IMR-90 (cell line): ENCODE results near the gene ZNHIT2. TPM values are rescaled to one million over a fixed set of nuclear protein-coding genes. Genes with fewer than 3 reads are reported as not detected.
A peak's percentile ranks its signal among the peaks of the same experiment; 100 is the strongest.

Experiments
- ATAC-seq: fragments of 200-7000 bp; cut with Tn5 transposase; 2 replicates; pipeline ENCODE4 v1.9.1; 2020; ENCODE audit warnings: low read depth, mild to moderate bottlenecking, moderate library complexity
- BruUV-seq: library from RNA; stranded (reverse); fragments of 400-500 nt; replicated peaks from 2 replicates; lab custom pipeline; 2021; lab: Mats Ljungman, UMichigan
- CTCF ChIA-PET: fragments of 300-600 bp; formaldehyde crosslinking; extraction: SDS; loops from one replicate; lab custom pipeline; 2021; ENCODE audit warnings: antibody characterized with exemption; lab: Yijun Ruan, JAX
- POLR2A ChIA-PET: fragments of 300-600 bp; sonication (Branson Sonifier 250); formaldehyde crosslinking; loops from one replicate; lab custom pipeline; 2022; ENCODE audit warnings: antibody characterized with exemption; ENCODE audit not compliant: unreplicated experiment; lab: Charles Lee
- DNase-seq: peaks from one replicate; pipeline ENCODE4 v3.0.0; 2013
- H2AFZ ChIP-seq: replicated peaks from 2 replicates; pipeline ENCODE3; 2013; ENCODE audit warnings: low read length, mild to moderate bottlenecking; ENCODE audit not compliant: poor library complexity
- H2AK5ac ChIP-seq: 2 replicates; pipeline ENCODE4 v1.6.1; 2013; ENCODE audit warnings: low read depth, low read length, inconsistent platforms
- H2AK9ac ChIP-seq: replicated peaks from 2 replicates; pipeline ENCODE3; 2013; ENCODE audit warnings: mild to moderate bottlenecking, low read depth, low read length, moderate library complexity; ENCODE audit not compliant: poor library complexity
- H2BK120ac ChIP-seq: 2 replicates; pipeline ENCODE4 v1.6.1; 2013; ENCODE audit warnings: low read depth, low read length, inconsistent platforms
- H2BK15ac ChIP-seq: 3 replicates; pipeline ENCODE4 v1.6.1; 2013; ENCODE audit warnings: low read depth, low read length, inconsistent platforms
- H2BK20ac ChIP-seq: 2 replicates; pipeline ENCODE4 v1.6.1; 2013; ENCODE audit warnings: low read depth, mild to moderate bottlenecking, inconsistent platforms, low read length, moderate library complexity
- H2BK5ac ChIP-seq: 2 replicates; pipeline ENCODE4 v1.6.1; 2013; ENCODE audit warnings: mild to moderate bottlenecking, low read depth, low read length, inconsistent platforms; ENCODE audit not compliant: poor library complexity, severe bottlenecking
- H3K14ac ChIP-seq: replicated peaks from 2 replicates; pipeline ENCODE4 v1.6.1; 2013; ENCODE audit warnings: low read depth, low read length, inconsistent platforms
- H3K18ac ChIP-seq: 2 replicates; pipeline ENCODE4 v1.6.1; 2013; ENCODE audit warnings: low read depth, low read length, control low read depth
- H3K23ac ChIP-seq: 2 replicates; pipeline ENCODE4 v1.6.1; 2013; ENCODE audit warnings: low read depth, low read length, inconsistent platforms
- H3K27ac ChIP-seq: 2 replicates; pipeline ENCODE4 v1.5.1; 2013; ENCODE audit warnings: mild to moderate bottlenecking, control low read depth, low read length; ENCODE audit not compliant: insufficient read depth
- H3K27me3 ChIP-seq: 2 replicates; pipeline ENCODE4 v1.6.1; 2013; ENCODE audit warnings: low read length; ENCODE audit not compliant: control insufficient read depth, insufficient read depth
- H3K36me3 ChIP-seq: 2 replicates; pipeline ENCODE4 v1.6.1; 2013; ENCODE audit warnings: low read length, mixed read lengths; ENCODE audit not compliant: control insufficient read depth, insufficient read depth
- H3K4ac ChIP-seq: 2 replicates; pipeline ENCODE4 v1.6.1; 2013; ENCODE audit warnings: low read depth, low read length, inconsistent platforms
- H3K4me1 ChIP-seq: 2 replicates; pipeline ENCODE4 v1.6.1; 2013; ENCODE audit warnings: low read length, mixed read lengths; ENCODE audit not compliant: control insufficient read depth, insufficient read depth
- H3K4me2 ChIP-seq: 2 replicates; pipeline ENCODE4 v1.6.1; 2013; ENCODE audit warnings: low read depth, mild to moderate bottlenecking, control low read depth, low read length, moderate library complexity
- H3K4me3 ChIP-seq: 2 replicates; pipeline ENCODE4 v1.5.1; 2013; ENCODE audit warnings: low read depth, mild to moderate bottlenecking, control low read depth, low read length, moderate library complexity; ENCODE audit not compliant: insufficient read depth
- H3K56ac ChIP-seq: 2 replicates; pipeline ENCODE4 v1.6.1; 2013; ENCODE audit warnings: low read length, inconsistent platforms; ENCODE audit not compliant: insufficient read depth; ENCODE audit errors: extremely low read depth
- H3K79me1 ChIP-seq, 2 experiments: 2 replicates each; pipeline ENCODE4 v1.6.1; 2013; ENCODE audit warnings: low read length in 2 of 2, inconsistent platforms in 1 of 2, low read depth in 1 of 2
- H3K9ac ChIP-seq: 2 replicates; pipeline ENCODE4 v1.6.1; 2013; ENCODE audit warnings: low read depth, low read length, control low read depth
- H3K9me1 ChIP-seq: 2 replicates; pipeline ENCODE4 v1.6.1; 2013; ENCODE audit warnings: low read length, inconsistent platforms; ENCODE audit not compliant: insufficient read depth
- H3K9me3 ChIP-seq: 2 replicates; pipeline ENCODE4 v1.6.1; 2013; ENCODE audit warnings: low read length; ENCODE audit not compliant: control insufficient read depth, insufficient read depth
- H4K20me1 ChIP-seq: 2 replicates; pipeline ENCODE4 v1.6.1; 2013; ENCODE audit warnings: low read length, inconsistent platforms; ENCODE audit not compliant: insufficient read depth
- H4K5ac ChIP-seq: 2 replicates; pipeline ENCODE4 v1.6.1; 2013; ENCODE audit warnings: mild to moderate bottlenecking, low read depth, low read length, control low read depth
- H4K8ac ChIP-seq, 2 experiments: 2 replicates each; pipeline ENCODE4 v1.6.1; 2013; ENCODE audit warnings: low read depth in 2 of 2, low read length in 2 of 2, control low read depth in 1 of 2, inconsistent platforms in 1 of 2
- H4K91ac ChIP-seq: 2 replicates; pipeline ENCODE4 v1.6.1; 2013; ENCODE audit warnings: low read depth, low read length, inconsistent platforms; ENCODE audit not compliant: insufficient read depth
- CEBPB ChIP-seq: IDR thresholded peaks from 2 replicates; pipeline ENCODE4 v1.6.1; 2012; ENCODE audit warnings: low read depth, low read length, improper control_type of control experiment
- CHD1 ChIP-seq: IDR thresholded peaks from 2 replicates; pipeline ENCODE4 v1.6.1; 2012; ENCODE audit warnings: low read depth, low read length, improper control_type of control experiment
- CTCF ChIP-seq: conservative IDR thresholded peaks from 2 replicates; pipeline ENCODE4 v1.5.1; 2012; ENCODE audit warnings: mild to moderate bottlenecking, low read depth, low read length, improper control_type of control experiment
- ELK1 ChIP-seq: fragments of 150-350 bp; IDR thresholded peaks from 2 replicates; pipeline ENCODE4 v1.6.1; 2016; ENCODE audit warnings: low read depth, mild to moderate bottlenecking, low read length, moderate library complexity, borderline replicate concordance
- FOS ChIP-seq: fragments of 150-350 bp; IDR thresholded peaks from 2 replicates; pipeline ENCODE4 v1.6.1; 2016; ENCODE audit warnings: low read depth, low read length
- MAFK ChIP-seq: IDR thresholded peaks from 2 replicates; pipeline ENCODE4 v1.6.1; 2012; ENCODE audit warnings: low read depth, low read length, improper control_type of control experiment
- MAZ ChIP-seq: IDR thresholded peaks from 2 replicates; pipeline ENCODE4 v1.6.1; 2012; ENCODE audit warnings: low read depth, mild to moderate bottlenecking, low read length, improper control_type of control experiment, moderate library complexity, borderline replicate concordance
- MXI1 ChIP-seq: IDR thresholded peaks from 2 replicates; pipeline ENCODE4 v1.6.1; 2012; ENCODE audit warnings: low read depth, mild to moderate bottlenecking, low read length, moderate library complexity, borderline replicate concordance
- NFE2L2 ChIP-seq: fragments of 150-350 bp; IDR thresholded peaks from 2 replicates; pipeline ENCODE4 v1.6.1; 2016; ENCODE audit warnings: low read depth, mild to moderate bottlenecking, low read length
- POLR2A ChIP-seq: IDR thresholded peaks from 2 replicates; pipeline ENCODE4 v1.6.1; 2012; ENCODE audit warnings: mild to moderate bottlenecking, low read depth, low read length
- RAD21 ChIP-seq: IDR thresholded peaks from 2 replicates; pipeline ENCODE4 v1.6.1; 2012; ENCODE audit warnings: low read length, improper control_type of control experiment
- RCOR1 ChIP-seq: IDR thresholded peaks from 2 replicates; pipeline ENCODE4 v1.6.1; 2012; ENCODE audit warnings: mild to moderate bottlenecking, low read length, improper control_type of control experiment; ENCODE audit not compliant: insufficient replicate concordance
- SMC3 ChIP-seq: fragments of 150-350 bp; IDR thresholded peaks from 2 replicates; pipeline ENCODE4 v1.6.1; 2016; ENCODE audit warnings: low read depth, mild to moderate bottlenecking, antibody characterized with exemption, low read length, moderate library complexity
- USF2 ChIP-seq: fragments of 150-350 bp; IDR thresholded peaks from 2 replicates; pipeline ENCODE4 v1.6.1; 2017; ENCODE audit warnings: mild to moderate bottlenecking, antibody characterized with exemption, low read length, low read depth
- WGBS, 2 experiments: methylation state at CpG; one replicate each; pipeline versions ENCODE4 v1.1.5 to v1.1.7; 2013; ENCODE audit warnings: missing lambda C conversion rate in 2 of 2; ENCODE audit not compliant: insufficient read length in 1 of 2; ENCODE audit errors: extremely low coverage in 2 of 2; 5-methylcytosine and 5-hydroxymethylcytosine counted together
- dilution Hi-C: fragments of 300-500 bp; cut with HindIII; formaldehyde crosslinking; loops from one replicate; pipeline ENCODE4 v1.14.3; 2018; ENCODE audit warnings: low sequenced_read_pairs; ENCODE audit not compliant: unreplicated experiment
- in situ Hi-C: fragments of 300-500 bp; cut with MboI; formaldehyde crosslinking; loops from 3 replicates; pipeline ENCODE4 v1.14.3; 2019; ENCODE audit warnings: low sequenced_read_pairs, inconsistent platforms, mixed read lengths
- intact Hi-C: fragments of 100-400 bp; cut with micrococcal nuclease; formaldehyde crosslinking; loops from 2 replicates; pipeline ENCODE4 v1.10.0; 2022
- polyA plus RNA-seq, 3 experiments: library from polyadenylated mRNA; depleted of rRNA; stranded (reverse); fragments of >200 nt; gene quantifications; 2 replicates each; pipeline ENCODE4 v1.2.3, GENCODE V29; 2012; ENCODE audit warnings: low replicate concordance in 1 of 3
- total RNA-seq: library from RNA; depleted of rRNA; stranded (reverse); fragments of >200 nt; gene quantifications from 2 replicates; pipeline ENCODE4 v1.2.3, GENCODE V29; 2012

ZNHIT2 gene
- total and polyA plus RNA-seq, 2 of the 4 experiments (the other 2 are of a cell fraction), result 3.9 to 5.9 TPM

- peak overlapping the region; percentile 83 for H2AFZ ChIP-seq
- ATAC-seq, result peak; percentile 7; the same call in 1 of the 2 replicates
- H3K36me3 ChIP-seq, result peaks cover 34% of the 10 kb centered on the region
- H3K4me3 ChIP-seq, result peak overlapping the region; percentile 89
- H2BK5ac ChIP-seq, result peak overlapping the region; percentile 25
- in situ Hi-C loops, result no loop called here
- H3K4ac ChIP-seq, result peak overlapping the region; percentile 96
- H3K4me1 ChIP-seq, result peaks cover 4% of the 10 kb centered on the region; the same call in 1 of the 2 replicates
- TF ChIP-seq FOS, result no peak
- no peak for TF ChIP-seq CEBPB
- TF ChIP-seq MAFK, result no peak
- TF ChIP-seq POLR2A, result no peak
- TF ChIP-seq CTCF, result no peak
- no peak for TF ChIP-seq USF2
- no peak for TF ChIP-seq RCOR1
- no peak for TF ChIP-seq CHD1
- no peak for TF ChIP-seq NFE2L2
- no peak for TF ChIP-seq MXI1
- no peak for TF ChIP-seq RAD21
- TF ChIP-seq ELK1, result no peak
- TF ChIP-seq SMC3, result no peak
- no peak for TF ChIP-seq MAZ
- H4K91ac ChIP-seq, result peak overlapping the region; percentile 88
- peak overlapping the region; percentile 79; the same call in 1 of the 2 replicates for H3K23ac ChIP-seq
- peak overlapping the region; percentile 94 for H2AK9ac ChIP-seq
- peak overlapping the region; percentile 100 for H3K27ac ChIP-seq
- WGBS, 2 experiments, result 17% methylated on average over 6 of the region's 23 CpGs; no CpG with 5 or more reads in 1 of the 2 experiments
- peak overlapping the region; percentile 76 for H3K56ac ChIP-seq
- H2BK15ac ChIP-seq, result no peak overlapping the region
- peak overlapping the region; percentile 92 for H3K14ac ChIP-seq
- ChIA-PET CTCF (no interaction called here), POLR2A (interaction anchor here (1.7 kb wide), 1 partner anchor 12 kb away, joined by 4 read pairs; no protein-coding TSS in a partner anchor)
- peak overlapping the region; percentile 9 for H2BK120ac ChIP-seq
- TSS peak; percentile 53 for BruUV-seq
- H3K27me3 ChIP-seq, result no peaks in the 10 kb centered on the region
- H3K9ac ChIP-seq, result peak overlapping the region; percentile 99
- peak overlapping the region; percentile 95 for H3K4me2 ChIP-seq
- DNase-seq, result no peak
- dilution Hi-C loops, result no loop called here
- peak overlapping the region; percentile 93 for H2AK5ac ChIP-seq
- H2BK20ac ChIP-seq, result no peak overlapping the region
- H4K8ac ChIP-seq, result peak overlapping the region; percentile 93 to 94
- H3K9me1 ChIP-seq, result no peaks in the 10 kb centered on the region; the same call in 1 of the 2 replicates
- no peaks in the 10 kb centered on the region; the same call in 1 of the 2 replicates for H4K20me1 ChIP-seq
- intact Hi-C loops, result loop anchor here (1.0 to 2.0 kb wide), 2 partner anchors 12 to 44 kb away; partner anchors contain the start of genes SAC3D1 and VPS51
- H4K5ac ChIP-seq, result peak overlapping the region; percentile 90
- peaks cover 40 to 54% of the 10 kb centered on the region in 2 experiments for H3K79me1 ChIP-seq
- H3K18ac ChIP-seq, result peak overlapping the region; percentile 0; the same call in 1 of the 2 replicates
- no peaks in the 10 kb centered on the region for H3K9me3 ChIP-seq
These were observed 32.7 kb downstream of the ZNHIT2 start for GRCh38 chr11:65084598-65085375.
